GM12874 (cell line): ENCODE results near the gene MAP2K5.

Experiments used
- CTCF ChIP-seq: IDR thresholded peaks from 2 replicates; pipeline ENCODE4 v1.5.1; 2011; ENCODE audit warnings: low read depth, mild to moderate bottlenecking, control low read depth, low read length, moderate library complexity; ENCODE audit not compliant: insufficient read depth

The MAP2K5 gene

GRCh38 chr15:67755264-67755663 is 212.8 kb downstream of the MAP2K5 start:
- no peak for TF ChIP-seq CTCF

GRCh38 chr15:67755936-67756335 is 213.4 kb downstream of the MAP2K5 start:
- TF ChIP-seq CTCF, result no peak

GRCh38 chr15:67758619-67759300 is 216.3 kb downstream of the MAP2K5 start:
- no peak for TF ChIP-seq CTCF

- no peak for TF ChIP-seq CTCF
Observed at GRCh38 chr15:67760901-67761300, 218.4 kb downstream of the MAP2K5 start.

- no peak for TF ChIP-seq CTCF
Observed at GRCh38 chr15:67761343-67761742, 218.8 kb downstream of the MAP2K5 start.

- TF ChIP-seq CTCF, result no peak
Observed at GRCh38 chr15:67762610-67763368, 220.3 kb downstream of the MAP2K5 start.

- TF ChIP-seq CTCF, result no peak
Observed at GRCh38 chr15:67765701-67766100, 223.2 kb downstream of the MAP2K5 start.
